Stomach smooth muscle (tissue), 2 donors: ENCODE results near the gene LDLRAD4.

ENCODE experiments used
- H3K27ac ChIP-seq: one replicate; pipeline ENCODE4 v1.7.0; 2013; ENCODE audit warnings: mild to moderate bottlenecking, low read length, inconsistent platforms
- H3K27me3 ChIP-seq, 2 donors: one replicate each; pipeline ENCODE4 v1.7.0; 2013; ENCODE audit warnings: low read length in 2 of 2; ENCODE audit not compliant: insufficient read depth in 2 of 2, control insufficient read depth in 1 of 2
- H3K36me3 ChIP-seq, 2 donors: one replicate each; pipeline ENCODE4 v1.7.0; 2013; ENCODE audit warnings: low read length in 2 of 2; ENCODE audit not compliant: control insufficient read depth in 2 of 2, insufficient read depth in 2 of 2
- H3K4me1 ChIP-seq: one replicate; pipeline ENCODE4 v1.7.0; 2013; ENCODE audit warnings: low read length; ENCODE audit not compliant: control insufficient read depth, insufficient read depth
- H3K4me3 ChIP-seq, 2 donors: one replicate each; pipeline ENCODE4 v1.7.0; 2013; ENCODE audit warnings: low read length in 2 of 2
- H3K9ac ChIP-seq, 2 donors: one replicate each; pipeline ENCODE4 v1.7.0; 2013; ENCODE audit warnings: low read length in 2 of 2, mild to moderate bottlenecking in 1 of 2
- H3K9me3 ChIP-seq, 2 donors: one replicate each; pipeline ENCODE4 v1.7.0; 2013; ENCODE audit warnings: low read length in 2 of 2; ENCODE audit not compliant: control insufficient read depth in 2 of 2
- donor health status: healthy.
- donor health status: Pancreatic carcinoma.

LDLRAD4 gene

GRCh38 chr18:13183359-13183758 is 35.2 kb upstream of the LDLRAD4 start:
- Histone ChIP-seq H3K4me3 (no peak overlapping the region), H3K4me1 (no peaks in the 10 kb centered on the region), H3K9me3 (no peaks in the 10 kb centered on the region), H3K9ac (no peak overlapping the region), H3K36me3 (no peaks in the 10 kb centered on the region), H3K27me3 (peaks cover 0 to 2% of the 10 kb centered on the region in 2 donors), H3K27ac (no peak overlapping the region)

GRCh38 chr18:13183790-13184189 is 34.8 kb upstream of the LDLRAD4 start:
- Histone ChIP-seq H3K27me3 (peaks cover 0 to 2% of the 10 kb centered on the region in 2 donors), H3K27ac (no peak overlapping the region), H3K4me3 (no peak overlapping the region), H3K36me3 (no peaks in the 10 kb centered on the region), H3K9me3 (no peaks in the 10 kb centered on the region), H3K9ac (no peak overlapping the region), H3K4me1 (no peaks in the 10 kb centered on the region)

GRCh38 chr18:13184396-13184795 is 34.2 kb upstream of the LDLRAD4 start:
- no peaks in the 10 kb centered on the region for H3K4me1 ChIP-seq
- H3K27me3 ChIP-seq, result peaks cover 0 to 2% of the 10 kb centered on the region in 2 donors
- no peak overlapping the region for H3K4me3 ChIP-seq
- no peak overlapping the region for H3K9ac ChIP-seq
- no peaks in the 10 kb centered on the region for H3K36me3 ChIP-seq
- no peak overlapping the region for H3K27ac ChIP-seq
- H3K9me3 ChIP-seq, result no peaks in the 10 kb centered on the region

- no peak overlapping the region for H3K4me3 ChIP-seq
- no peaks in the 10 kb centered on the region for H3K4me1 ChIP-seq
- no peaks in the 10 kb centered on the region for H3K9me3 ChIP-seq
- H3K27ac ChIP-seq, result no peak overlapping the region
- no peaks in the 10 kb centered on the region for H3K36me3 ChIP-seq
- H3K9ac ChIP-seq, result no peak overlapping the region
- H3K27me3 ChIP-seq, result peaks cover 0 to 2% of the 10 kb centered on the region in 2 donors
Measured at GRCh38 chr18:13185675-13186198, 32.8 kb upstream of the LDLRAD4 start.

GRCh38 chr18:13186687-13187086 is 31.9 kb upstream of the LDLRAD4 start:
- H3K27me3 ChIP-seq, result peaks cover 0 to 2% of the 10 kb centered on the region in 2 donors
- H3K27ac ChIP-seq, result no peak overlapping the region
- no peak overlapping the region for H3K9ac ChIP-seq
- H3K36me3 ChIP-seq, result no peaks in the 10 kb centered on the region
- H3K4me1 ChIP-seq, result no peaks in the 10 kb centered on the region
- no peaks in the 10 kb centered on the region for H3K9me3 ChIP-seq
- no peak overlapping the region for H3K4me3 ChIP-seq

GRCh38 chr18:13187498-13187897 is 31.1 kb upstream of the LDLRAD4 start:
- Histone ChIP-seq H3K27me3 (no peaks in the 10 kb centered on the region), H3K4me3 (no peak overlapping the region), H3K27ac (no peak overlapping the region), H3K9ac (no peak overlapping the region), H3K9me3 (no peaks in the 10 kb centered on the region), H3K4me1 (peaks cover 3% of the 10 kb centered on the region), H3K36me3 (no peaks in the 10 kb centered on the region)

GRCh38 chr18:13191031-13191430 is 27.5 kb upstream of the LDLRAD4 start:
- Histone ChIP-seq H3K4me1 (peaks cover 3% of the 10 kb centered on the region), H3K9ac (no peak overlapping the region), H3K4me3 (no peak overlapping the region), H3K27me3 (no peaks in the 10 kb centered on the region), H3K36me3 (no peaks in the 10 kb centered on the region), H3K27ac (no peak overlapping the region), H3K9me3 (peaks cover 0 to 3% of the 10 kb centered on the region in 2 donors)

- Histone ChIP-seq H3K9me3 (peaks cover 0 to 3% of the 10 kb centered on the region in 2 donors), H3K9ac (no peak overlapping the region), H3K36me3 (no peaks in the 10 kb centered on the region), H3K27me3 (no peaks in the 10 kb centered on the region), H3K27ac (no peak overlapping the region), H3K4me3 (no peak overlapping the region), H3K4me1 (peaks cover 3% of the 10 kb centered on the region)
Measured at GRCh38 chr18:13191779-13192178, 26.8 kb upstream of the LDLRAD4 start.

GRCh38 chr18:13192970-13193369 is 25.6 kb upstream of the LDLRAD4 start:
- no peaks in the 10 kb centered on the region for H3K36me3 ChIP-seq
- H3K27ac ChIP-seq, result no peak overlapping the region
- H3K4me1 ChIP-seq, result peaks cover 3% of the 10 kb centered on the region
- peaks cover 0 to 3% of the 10 kb centered on the region in 2 donors for H3K9me3 ChIP-seq
- H3K4me3 ChIP-seq, result no peak overlapping the region
- no peaks in the 10 kb centered on the region for H3K27me3 ChIP-seq
- no peak overlapping the region for H3K9ac ChIP-seq

- Histone ChIP-seq H3K4me3 (no peak overlapping the region), H3K9ac (no peak overlapping the region), H3K27me3 (no peaks in the 10 kb centered on the region), H3K27ac (no peak overlapping the region), H3K4me1 (peaks cover 3% of the 10 kb centered on the region), H3K36me3 (no peaks in the 10 kb centered on the region), H3K9me3 (peaks cover 0 to 3% of the 10 kb centered on the region in 2 donors)
Measured at GRCh38 chr18:13194239-13194638, 24.3 kb upstream of the LDLRAD4 start.

- Histone ChIP-seq H3K9me3 (peaks cover 3 to 6% of the 10 kb centered on the region in 2 donors), H3K27ac (no peak overlapping the region), H3K4me3 (no peak overlapping the region), H3K9ac (no peak overlapping the region), H3K36me3 (no peaks in the 10 kb centered on the region), H3K4me1 (no peaks in the 10 kb centered on the region), H3K27me3 (peaks cover 0 to 2% of the 10 kb centered on the region in 2 donors)
Measured at GRCh38 chr18:13198701-13199100, 19.9 kb upstream of the LDLRAD4 start.
